Measurements from ENCODE around the gene ZYG11B. TPM values are rescaled to one million over a fixed set of nuclear protein-coding genes. Genes with fewer than 3 reads are reported as not detected.
"Not testable (repeated sequence)": the region's sequence is repeated elsewhere in the genome, so short reads cannot be mapped to it uniquely, and the experiment has no call there.

The ZYG11B gene
- total RNA-seq, 4 donors from 2014 or later: 27.5 to 38.5 (median 33.0) TPM

GRCh38 chr1:52709016-52709415 is 17.2 kb upstream of the ZYG11B start:
- H3K4me1 ChIP-seq: no peaks in the 10 kb centered on the region
- no peak overlapping the region for H3K4me3 ChIP-seq
- H3K27ac ChIP-seq: no peak overlapping the region
- 70% methylated on average over 6 of the region's 6 CpGs for WGBS
- H3K27me3 ChIP-seq: no peaks in the 10 kb centered on the region
- no peak for TF ChIP-seq EP300 (IDR thresholded peaks at IDR 0.05)
- TF ChIP-seq CTCF (IDR thresholded peaks at IDR 0.05): no peak
- TF ChIP-seq POLR2A (IDR thresholded peaks at IDR 0.05): no peak
- no peak for TF ChIP-seq POLR2AphosphoS5 (IDR thresholded peaks at IDR 0.05)
- no peaks in the 10 kb centered on the region for H3K9me3 ChIP-seq
- no peaks in the 10 kb centered on the region for H3K36me3 ChIP-seq
- no peak for DNase-seq (ENCODE audit: low spot score in 2 of 2)

GRCh38 chr1:52713590-52713989 is 12.7 kb upstream of the ZYG11B start:
- no peak overlapping the region for H3K4me3 ChIP-seq
- H3K4me1 ChIP-seq: no peaks in the 10 kb centered on the region
- no peak for TF ChIP-seq CTCF (IDR thresholded peaks at IDR 0.05)
- TF ChIP-seq POLR2A (IDR thresholded peaks at IDR 0.05): no peak
- TF ChIP-seq EP300 (IDR thresholded peaks at IDR 0.05): no peak
- TF ChIP-seq POLR2AphosphoS5 (IDR thresholded peaks at IDR 0.05): no peak
- H3K27me3 ChIP-seq: no peaks in the 10 kb centered on the region
- H3K9me3 ChIP-seq: no peaks in the 10 kb centered on the region
- no peak overlapping the region for H3K27ac ChIP-seq
- no peak for DNase-seq (ENCODE audit: low spot score in 2 of 2)
- 92% methylated on average over 4 of the region's 4 CpGs for WGBS
- no peaks in the 10 kb centered on the region for H3K36me3 ChIP-seq

- H3K9me3 ChIP-seq; H3K27ac ChIP-seq; DNase-seq (ENCODE audit: low spot score in 2 of 2); H3K4me3 ChIP-seq; H3K36me3 ChIP-seq; H3K4me1 ChIP-seq; H3K27me3 ChIP-seq: not testable (repeated sequence)
- 86% methylated on average over 6 of the region's 6 CpGs for WGBS
These were observed 11.0 kb upstream of the ZYG11B start for GRCh38 chr1:52715296-52715695.

- WGBS: 87% methylated on average over 4 of the region's 4 CpGs
- TF ChIP-seq POLR2A (IDR thresholded peaks at IDR 0.05) (no peak), CTCF (IDR thresholded peaks at IDR 0.05) (no peak), POLR2AphosphoS5 (IDR thresholded peaks at IDR 0.05) (no peak), EP300 (IDR thresholded peaks at IDR 0.05) (no peak)
- no peak overlapping the region for H3K4me3 ChIP-seq
- H3K36me3 ChIP-seq: no peaks in the 10 kb centered on the region
- H3K27ac ChIP-seq: no peak overlapping the region
- H3K27me3 ChIP-seq: no peaks in the 10 kb centered on the region
- peaks cover 20% of the 10 kb centered on the region for H3K4me1 ChIP-seq
- H3K9me3 ChIP-seq: no peaks in the 10 kb centered on the region
- DNase-seq (ENCODE audit: low spot score in 2 of 2): no peak
These were observed 3.0 kb upstream of the ZYG11B start for GRCh38 chr1:52723260-52723659.

GRCh38 chr1:52725903-52726264 is 369 bp upstream of the ZYG11B start:
- no peak for DNase-seq (ENCODE audit: low spot score in 2 of 2)
- Histone ChIP-seq H3K36me3 (no peaks in the 10 kb centered on the region), H3K9me3 (no peaks in the 10 kb centered on the region), H3K27ac (no peak overlapping the region), H3K4me3 (peak overlapping the region; percentile 77), H3K27me3 (no peaks in the 10 kb centered on the region), H3K4me1 (peaks cover 28% of the 10 kb centered on the region)
- 3% methylated on average over 6 of the region's 6 CpGs for WGBS
- TF ChIP-seq CTCF (IDR thresholded peaks at IDR 0.05): no peak
- no peak for TF ChIP-seq EP300 (IDR thresholded peaks at IDR 0.05)
- TF ChIP-seq POLR2A (IDR thresholded peaks at IDR 0.05): no peak
- no peak for TF ChIP-seq POLR2AphosphoS5 (IDR thresholded peaks at IDR 0.05)

GRCh38 chr1:52727114-52727586 is 897 bp downstream of the ZYG11B start:
- peak overlapping the region; percentile 77 for H3K4me3 ChIP-seq
- no peaks in the 10 kb centered on the region for H3K27me3 ChIP-seq
- H3K4me1 ChIP-seq: peaks cover 28% of the 10 kb centered on the region
- no peak for DNase-seq (ENCODE audit: low spot score in 2 of 2)
- H3K27ac ChIP-seq: peak overlapping the region; percentile 89
- H3K36me3 ChIP-seq: no peaks in the 10 kb centered on the region
- no peak for TF ChIP-seq CTCF (IDR thresholded peaks at IDR 0.05)
- no peak for TF ChIP-seq POLR2A (IDR thresholded peaks at IDR 0.05)
- no peak for TF ChIP-seq EP300 (IDR thresholded peaks at IDR 0.05)
- TF ChIP-seq POLR2AphosphoS5 (IDR thresholded peaks at IDR 0.05): no peak
- H3K9me3 ChIP-seq: no peaks in the 10 kb centered on the region
- WGBS: under 1% methylated on average over 14 of the region's 14 CpGs

Data from suprapubic skin (tissue), 4 donors.